ENCODE measurements around the gene ETNPPL. TPM values are rescaled to one million over a fixed set of nuclear protein-coding genes. Genes with fewer than 3 reads are reported as not detected.

ETNPPL gene
- total RNA-seq, 1 experiment from 2014 or later, result not detected

DNA sequence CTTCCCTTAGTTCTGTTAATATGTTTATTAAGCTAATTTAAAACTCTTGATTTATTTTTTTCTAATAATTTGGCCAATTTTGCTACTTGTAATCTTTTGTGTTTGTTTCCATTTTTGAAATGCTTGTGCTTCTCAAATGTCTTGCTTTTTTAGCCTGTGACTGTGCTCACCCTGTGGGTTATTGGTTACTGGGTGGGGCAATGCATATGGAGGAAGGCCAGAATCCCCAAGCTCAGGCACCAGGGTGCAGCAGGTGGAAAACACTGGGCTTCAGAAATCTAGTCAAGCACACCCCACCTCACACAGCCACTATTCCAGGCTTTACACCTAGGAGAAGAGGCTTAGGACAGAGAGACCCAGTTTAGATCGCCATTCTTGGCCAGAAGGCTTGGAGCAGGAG lies 33.1 kb downstream of the ETNPPL start:
- CTCF ChIA-PET, result no interaction called here

DNA sequence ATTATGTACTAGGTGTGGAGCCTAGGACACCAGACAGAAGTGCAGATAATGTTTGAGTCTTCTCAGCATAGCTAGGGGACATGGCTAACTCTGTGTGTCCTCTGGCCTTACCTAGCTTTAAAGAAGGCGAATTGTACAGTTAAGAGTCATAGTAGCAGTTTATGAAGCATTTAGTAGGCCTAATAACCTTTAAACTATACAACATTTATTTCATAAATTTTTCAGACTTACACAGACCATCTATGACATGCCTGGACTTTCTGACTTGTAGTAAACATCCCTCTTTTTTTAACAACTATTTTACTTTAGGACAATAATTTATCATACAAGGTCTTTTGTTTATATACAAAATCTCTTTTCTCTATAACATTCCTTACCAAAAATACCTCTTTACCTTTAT lies 37.4 kb downstream of the ETNPPL start:
- no peak overlapping the region for H3K4me3 ChIP-seq (ENCODE audit: low read length)
- intact Hi-C loops (cut with micrococcal nuclease), result no loop called here
- no peaks in the 10 kb centered on the region for H3K79me2 ChIP-seq (ENCODE audit: low read length)
- H3F3A ChIP-seq (ENCODE audit: low read length, unreplicated experiment), result no peaks in the 10 kb centered on the region
- no peak overlapping the region for H2AFZ ChIP-seq (ENCODE audit: low read length)
- H3K9me3 ChIP-seq (ENCODE audit: low read length), result 0 out of 2 replicates have a peak, but pooled peaks cover 8% of the 10 kb centered on the region
- H3K9ac ChIP-seq (ENCODE audit: low read length), result no peak overlapping the region
- peak; percentile 12 for DNase-seq
- no peaks in the 10 kb centered on the region for H3K36me3 ChIP-seq (ENCODE audit: low read depth, low read length)
- H3K4me2 ChIP-seq (ENCODE audit: low read length), result no peak overlapping the region
- no peaks in the 10 kb centered on the region for H3K27me3 ChIP-seq (ENCODE audit: low read length)
- ChIA-PET CTCF (no interaction called here), POLR2A (ENCODE audit: unreplicated experiment) (no interaction called here)
- no peaks in the 10 kb centered on the region for H3K4me1 ChIP-seq (ENCODE audit: insufficient read depth, low read length)
- no peaks in the 10 kb centered on the region for H4K20me1 ChIP-seq (ENCODE audit: low read length)
- H3K9me2 ChIP-seq (replicated peaks; ENCODE audit: low read length), result no peaks in the 10 kb centered on the region
- TF ChIP-seq, protein P1, sequence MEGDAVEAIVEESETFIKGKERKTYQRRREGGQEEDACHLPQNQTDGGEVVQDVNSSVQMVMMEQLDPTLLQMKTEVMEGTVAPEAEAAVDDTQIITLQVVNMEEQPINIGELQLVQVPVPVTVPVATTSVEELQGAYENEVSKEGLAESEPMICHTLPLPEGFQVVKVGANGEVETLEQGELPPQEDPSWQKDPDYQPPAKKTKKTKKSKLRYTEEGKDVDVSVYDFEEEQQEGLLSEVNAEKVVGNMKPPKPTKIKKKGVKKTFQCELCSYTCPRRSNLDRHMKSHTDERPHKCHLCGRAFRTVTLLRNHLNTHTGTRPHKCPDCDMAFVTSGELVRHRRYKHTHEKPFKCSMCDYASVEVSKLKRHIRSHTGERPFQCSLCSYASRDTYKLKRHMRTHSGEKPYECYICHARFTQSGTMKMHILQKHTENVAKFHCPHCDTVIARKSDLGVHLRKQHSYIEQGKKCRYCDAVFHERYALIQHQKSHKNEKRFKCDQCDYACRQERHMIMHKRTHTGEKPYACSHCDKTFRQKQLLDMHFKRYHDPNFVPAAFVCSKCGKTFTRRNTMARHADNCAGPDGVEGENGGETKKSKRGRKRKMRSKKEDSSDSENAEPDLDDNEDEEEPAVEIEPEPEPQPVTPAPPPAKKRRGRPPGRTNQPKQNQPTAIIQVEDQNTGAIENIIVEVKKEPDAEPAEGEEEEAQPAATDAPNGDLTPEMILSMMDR (conservative IDR thresholded peaks at IDR 0.05; ENCODE audit: low read depth, low read length), result no peak
- TF ChIP-seq EZH2 (IDR thresholded peaks at IDR 0.05; ENCODE audit: low read length, unreplicated experiment) (no peak), EZH2phosphoT487 (IDR thresholded peaks at IDR 0.05; ENCODE audit: borderline replicate concordance, low read length) (no peak)
- no peak for ATAC-seq
- no TSS peak for BruUV-seq (replicated peaks)
- no peak overlapping the region for H3K27ac ChIP-seq (ENCODE audit: low read length)

More for the DNA sequence above, 33.1 kb downstream of the ETNPPL start:
- H3K36me3 ChIP-seq (ENCODE audit: low read depth, low read length), result no peaks in the 10 kb centered on the region
- H3K9me3 ChIP-seq (ENCODE audit: low read length), result 0 out of 2 replicates have a peak, but pooled peaks cover 4% of the 10 kb centered on the region
- no peak overlapping the region for H2AFZ ChIP-seq (ENCODE audit: low read length)
- H3K9me2 ChIP-seq (replicated peaks; ENCODE audit: low read length), result no peaks in the 10 kb centered on the region
- H3K4me3 ChIP-seq (ENCODE audit: low read length), result no peak overlapping the region
- no peaks in the 10 kb centered on the region for H3K27me3 ChIP-seq (ENCODE audit: low read length)
- no peaks in the 10 kb centered on the region for H3K4me1 ChIP-seq (ENCODE audit: insufficient read depth, low read length)
- H3K79me2 ChIP-seq (ENCODE audit: low read length), result no peaks in the 10 kb centered on the region
- no TSS peak for BruUV-seq (replicated peaks)
- intact Hi-C loops (cut with micrococcal nuclease), result no loop called here
- H3K4me2 ChIP-seq (ENCODE audit: low read length), result no peak overlapping the region
- no peak overlapping the region for H3K9ac ChIP-seq (ENCODE audit: low read length)
- POLR2A ChIA-PET (ENCODE audit: unreplicated experiment), result no interaction called here
- H3K27ac ChIP-seq (ENCODE audit: low read length), result no peak overlapping the region
- no peaks in the 10 kb centered on the region for H4K20me1 ChIP-seq (ENCODE audit: low read length)
- no peak for ATAC-seq
- no peak for DNase-seq
- TF ChIP-seq EZH2phosphoT487 (IDR thresholded peaks at IDR 0.05; ENCODE audit: borderline replicate concordance, low read length), result no peak
- TF ChIP-seq, protein P1 (conservative IDR thresholded peaks at IDR 0.05; ENCODE audit: low read depth, low read length), result no peak
- TF ChIP-seq EZH2 (IDR thresholded peaks at IDR 0.05; ENCODE audit: low read length, unreplicated experiment), result no peak
- H3F3A ChIP-seq (ENCODE audit: low read length, unreplicated experiment), result no peaks in the 10 kb centered on the region

DNA sequence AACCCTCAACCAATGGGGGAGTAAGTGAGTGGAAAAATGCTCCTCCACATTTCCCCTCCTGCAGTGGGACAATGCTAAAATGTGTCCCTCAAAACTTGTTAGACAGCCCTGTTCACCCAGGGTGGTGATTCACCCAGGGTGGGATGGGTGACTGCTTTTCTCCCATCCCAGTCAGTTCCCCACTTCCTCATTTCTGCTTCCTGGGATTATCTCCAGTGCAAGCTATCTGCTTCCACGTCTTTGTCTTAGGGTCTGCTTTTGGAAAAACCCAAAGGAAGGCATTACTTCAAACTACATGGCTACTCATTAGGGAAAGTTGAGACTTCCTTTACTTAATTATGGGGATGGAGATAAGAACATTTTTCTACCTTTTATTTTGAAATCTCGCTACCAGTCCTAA lies 45.5 kb downstream of the ETNPPL start:
- no peak for DNase-seq
- TF ChIP-seq EZH2 (IDR thresholded peaks at IDR 0.05; ENCODE audit: low read length, unreplicated experiment) (no peak), EZH2phosphoT487 (IDR thresholded peaks at IDR 0.05; ENCODE audit: borderline replicate concordance, low read length) (no peak)
- TF ChIP-seq, protein P1 (conservative IDR thresholded peaks at IDR 0.05; ENCODE audit: low read depth, low read length), result no peak
- POLR2A ChIA-PET (ENCODE audit: unreplicated experiment), result no interaction called here
- Histone ChIP-seq H3K4me1 (ENCODE audit: insufficient read depth, low read length) (no peaks in the 10 kb centered on the region), H3K27me3 (ENCODE audit: low read length) (peaks cover 6% of the 10 kb centered on the region; the same call in 1 of the 2 replicates), H3K27ac (ENCODE audit: low read length) (no peak overlapping the region), H2AFZ (ENCODE audit: low read length) (no peak overlapping the region), H3K9me2 (replicated peaks; ENCODE audit: low read length) (no peaks in the 10 kb centered on the region), H3F3A (ENCODE audit: low read length, unreplicated experiment) (no peaks in the 10 kb centered on the region), H3K4me3 (ENCODE audit: low read length) (no peak overlapping the region), H3K4me2 (ENCODE audit: low read length) (no peak overlapping the region), H3K9me3 (ENCODE audit: low read length) (no peaks in the 10 kb centered on the region), H3K9ac (ENCODE audit: low read length) (no peak overlapping the region), H4K20me1 (ENCODE audit: low read length) (no peaks in the 10 kb centered on the region), H3K36me3 (ENCODE audit: low read depth, low read length) (no peaks in the 10 kb centered on the region), H3K79me2 (ENCODE audit: low read length) (no peaks in the 10 kb centered on the region)
- BruUV-seq (replicated peaks), result no TSS peak
- no peak for ATAC-seq
- CTCF ChIA-PET, result no interaction called here
- intact Hi-C loops (cut with micrococcal nuclease), result no loop called here
